ENCODE measurements around the gene SCMH1.

Gene SCMH1

DNA sequence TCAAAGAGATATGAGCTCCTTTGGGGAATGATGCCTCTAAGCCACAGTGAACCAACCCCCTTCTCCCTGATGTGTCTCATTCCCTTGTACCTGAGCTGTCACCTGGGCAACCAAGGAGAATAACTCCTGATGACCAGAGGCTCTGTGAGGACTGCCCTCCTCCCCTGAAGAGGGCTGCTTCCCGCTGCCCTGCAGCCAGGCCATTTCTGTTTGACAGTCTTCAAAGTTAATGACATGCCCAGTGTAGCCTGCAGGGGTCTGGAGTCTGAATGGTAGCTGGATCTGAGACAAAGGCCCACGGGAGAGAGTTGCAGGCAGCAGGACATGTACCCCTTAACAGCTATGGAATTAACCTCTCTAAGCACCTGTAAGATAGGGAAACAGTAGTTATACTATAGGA, 217.2 kb downstream of the SCMH1 start:
- no peak for DNase-seq (ENCODE audit: low spot score)

DNA sequence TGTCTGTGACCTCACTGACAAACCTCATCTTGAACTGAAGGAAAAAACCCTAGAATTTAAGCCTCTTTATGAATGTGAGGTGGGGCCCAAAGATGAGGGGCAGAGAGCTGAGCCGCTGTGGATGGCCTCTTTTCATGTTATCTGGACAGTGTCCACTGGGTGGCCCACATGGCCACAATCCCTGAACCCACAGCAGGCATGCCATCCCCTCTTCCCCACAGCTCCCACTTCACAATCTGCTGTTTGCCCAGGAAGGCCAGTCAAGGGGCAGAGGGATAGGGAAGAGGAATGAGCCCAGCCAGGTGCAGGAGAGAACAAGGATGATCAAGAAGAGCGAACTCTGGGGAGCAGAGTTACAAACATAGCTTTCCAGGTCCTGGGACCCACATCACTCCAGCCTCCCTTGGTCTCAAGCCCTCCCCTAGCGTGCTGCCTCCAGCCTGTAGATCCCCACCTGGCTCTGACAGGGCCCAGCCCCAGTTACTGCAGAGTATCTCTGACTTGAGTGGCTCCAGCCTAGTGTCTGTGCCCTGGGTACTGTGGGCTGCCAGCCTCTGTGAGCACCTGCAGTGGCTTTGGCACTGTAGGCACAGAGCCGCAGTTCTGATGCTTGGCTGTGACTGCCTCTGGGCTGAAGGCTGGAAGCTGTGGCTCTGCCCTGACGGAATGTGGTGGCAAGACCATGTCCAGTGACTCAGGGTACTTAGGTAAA, 218.7 kb downstream of the SCMH1 start:
- no peak for DNase-seq (ENCODE audit: low spot score)

DNA sequence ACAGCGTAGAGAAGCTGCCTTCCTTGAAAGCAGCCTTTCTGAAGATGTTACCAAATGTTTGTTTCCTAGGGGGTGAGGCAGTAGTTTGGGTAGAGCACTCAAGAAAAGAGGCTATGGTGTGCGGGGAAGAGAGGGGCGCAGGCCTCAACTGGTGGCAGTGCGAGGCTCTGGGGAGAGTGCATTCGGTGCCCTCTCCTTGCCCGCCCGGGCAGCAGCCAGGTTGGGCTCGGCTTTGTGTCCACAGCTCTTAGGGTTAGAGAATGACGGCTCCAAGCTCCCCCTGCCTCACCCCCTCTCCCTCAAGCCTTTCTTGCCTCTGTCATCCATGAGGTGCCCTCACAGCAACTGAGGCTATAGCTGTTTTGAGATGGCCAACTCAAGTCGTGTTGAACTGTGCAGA, 219.7 kb downstream of the SCMH1 start:
- DNase-seq (ENCODE audit: low spot score) = no peak

DNA sequence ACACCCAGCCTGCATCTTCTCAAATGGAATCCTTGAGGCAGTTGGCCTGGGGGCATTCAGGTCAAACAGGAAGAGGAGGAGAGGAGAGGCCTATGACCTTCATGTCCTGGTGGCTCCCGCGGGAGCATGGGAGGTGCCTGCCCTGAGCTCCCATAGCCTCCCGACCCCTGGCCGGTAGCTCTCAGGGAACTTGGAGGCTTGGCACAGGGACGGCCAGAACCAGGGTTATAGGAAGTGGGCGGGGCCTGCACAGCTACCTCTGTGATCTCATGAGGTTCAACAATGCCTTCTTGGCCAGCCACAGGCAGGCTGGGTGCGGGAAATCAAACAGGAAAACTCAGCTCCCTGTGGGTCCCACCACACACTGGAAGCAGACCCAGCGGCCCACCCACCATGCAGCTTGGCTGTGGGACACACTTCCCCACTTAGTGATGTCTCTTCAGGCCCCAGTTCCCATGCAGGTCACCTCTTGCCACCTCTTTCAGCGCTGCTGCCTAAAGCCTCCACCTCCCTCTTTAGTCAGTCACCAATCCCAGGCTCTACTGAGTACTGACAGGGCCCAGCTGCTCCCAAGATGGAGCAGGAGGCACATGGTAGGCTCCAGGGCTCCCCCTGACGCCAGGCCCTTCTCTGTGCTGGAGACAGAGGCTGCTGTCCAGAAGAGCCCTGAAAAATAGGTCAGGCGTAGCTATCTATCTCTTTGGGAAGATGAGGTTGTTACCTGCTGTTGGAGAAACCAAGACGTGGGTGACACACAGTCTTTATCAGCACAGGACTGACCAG, 220.4 kb downstream of the SCMH1 start, which contains the start of gene SLFNL1:
Gene SLFNL1 (minus strand): TSS at position 200 of the 783 bp plus-strand sequence. CDS start 1,065 bp downstream, outside the sequence.
- no peak for DNase-seq (ENCODE audit: low spot score)

DNA sequence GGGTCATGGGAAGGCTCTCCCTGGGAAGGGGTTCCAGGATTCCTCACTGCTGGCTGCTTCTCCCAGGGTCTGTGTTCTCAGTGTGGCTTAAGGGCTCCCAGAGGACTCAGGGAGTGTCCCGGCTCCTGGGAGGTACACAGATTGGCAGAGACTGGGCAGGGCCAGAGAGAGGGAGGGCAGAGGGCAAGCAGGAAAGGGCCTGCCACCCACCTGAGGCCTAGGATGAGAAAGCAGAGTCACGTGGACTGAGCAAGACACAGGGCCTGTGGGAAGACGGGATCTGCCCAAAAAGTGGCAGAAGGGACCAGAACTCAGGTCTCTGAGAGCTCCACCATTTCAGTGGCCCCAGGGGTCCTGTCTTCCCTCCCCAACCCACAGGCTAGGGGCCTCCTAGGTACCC, 221.5 kb downstream of the SCMH1 start:
- DNase-seq (ENCODE audit: low spot score) = no peak

DNA sequence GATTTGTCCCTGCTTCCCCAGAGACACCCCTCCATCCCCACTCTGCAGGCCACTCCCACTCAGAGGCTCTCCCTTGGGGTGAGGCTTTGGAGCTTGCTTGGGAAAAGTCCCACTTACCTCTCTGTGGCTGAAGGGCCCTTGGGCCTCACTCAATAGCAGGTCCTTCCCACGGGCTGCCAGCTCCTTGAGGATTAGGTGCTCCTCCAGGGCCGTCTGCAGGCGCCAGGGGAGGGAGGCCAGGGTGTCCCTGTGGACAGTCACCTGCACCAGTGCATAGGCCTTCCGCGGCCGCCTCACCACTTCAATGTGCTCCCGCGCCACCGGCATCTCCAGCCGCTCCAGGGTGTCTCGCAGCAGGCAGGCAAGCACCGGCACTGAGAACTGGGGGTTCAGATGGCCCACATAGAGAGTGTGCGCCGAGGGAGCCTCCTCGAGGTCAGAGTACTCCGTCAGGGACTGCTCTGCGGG, 222.0 kb downstream of the SCMH1 start:
- DNase-seq (ENCODE audit: low spot score) = no peak

DNA sequence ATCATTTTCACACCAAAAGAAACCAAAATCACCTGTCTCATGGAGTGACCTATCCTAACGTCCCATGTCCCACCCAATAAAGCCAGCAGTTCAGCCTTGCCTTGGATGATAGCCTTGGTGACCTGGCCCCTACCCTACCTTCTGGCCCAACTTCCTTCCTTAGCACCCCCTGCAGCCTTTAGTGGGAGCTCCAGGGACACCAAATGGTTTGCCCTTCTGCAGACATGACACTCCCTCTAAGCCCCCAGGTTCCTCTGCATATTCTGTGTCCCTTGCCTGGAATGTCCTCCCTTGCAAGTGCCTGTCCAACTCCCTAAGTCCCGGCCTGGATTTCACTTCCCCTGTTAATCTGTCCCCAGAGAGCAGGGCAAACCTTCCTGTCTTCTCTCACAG, 222.8 kb downstream of the SCMH1 start:
- DNase-seq (ENCODE audit: low spot score) = no peak

DNA sequence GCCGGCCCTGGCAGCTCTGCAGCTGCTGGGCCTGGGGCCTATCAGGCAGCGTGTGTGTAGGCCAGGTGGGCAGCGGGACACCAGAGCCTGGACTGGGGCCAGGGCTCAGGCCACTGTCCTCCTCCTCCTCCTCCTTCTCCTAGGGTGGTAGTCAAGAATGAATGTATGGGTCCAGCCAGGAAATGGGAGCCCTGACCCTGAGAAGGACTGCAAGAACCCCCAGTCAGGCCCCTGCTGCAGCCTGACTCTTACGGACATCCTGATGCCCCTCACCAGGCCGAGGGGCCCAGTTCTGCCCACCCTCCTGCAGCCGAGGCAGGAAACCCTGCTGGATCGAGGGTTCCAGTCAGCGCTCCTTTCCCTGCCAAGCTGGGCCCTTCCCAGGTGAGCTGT, 224.1 kb downstream of the SCMH1 start:
- DNase-seq (ENCODE audit: low spot score) = no peak

DNA sequence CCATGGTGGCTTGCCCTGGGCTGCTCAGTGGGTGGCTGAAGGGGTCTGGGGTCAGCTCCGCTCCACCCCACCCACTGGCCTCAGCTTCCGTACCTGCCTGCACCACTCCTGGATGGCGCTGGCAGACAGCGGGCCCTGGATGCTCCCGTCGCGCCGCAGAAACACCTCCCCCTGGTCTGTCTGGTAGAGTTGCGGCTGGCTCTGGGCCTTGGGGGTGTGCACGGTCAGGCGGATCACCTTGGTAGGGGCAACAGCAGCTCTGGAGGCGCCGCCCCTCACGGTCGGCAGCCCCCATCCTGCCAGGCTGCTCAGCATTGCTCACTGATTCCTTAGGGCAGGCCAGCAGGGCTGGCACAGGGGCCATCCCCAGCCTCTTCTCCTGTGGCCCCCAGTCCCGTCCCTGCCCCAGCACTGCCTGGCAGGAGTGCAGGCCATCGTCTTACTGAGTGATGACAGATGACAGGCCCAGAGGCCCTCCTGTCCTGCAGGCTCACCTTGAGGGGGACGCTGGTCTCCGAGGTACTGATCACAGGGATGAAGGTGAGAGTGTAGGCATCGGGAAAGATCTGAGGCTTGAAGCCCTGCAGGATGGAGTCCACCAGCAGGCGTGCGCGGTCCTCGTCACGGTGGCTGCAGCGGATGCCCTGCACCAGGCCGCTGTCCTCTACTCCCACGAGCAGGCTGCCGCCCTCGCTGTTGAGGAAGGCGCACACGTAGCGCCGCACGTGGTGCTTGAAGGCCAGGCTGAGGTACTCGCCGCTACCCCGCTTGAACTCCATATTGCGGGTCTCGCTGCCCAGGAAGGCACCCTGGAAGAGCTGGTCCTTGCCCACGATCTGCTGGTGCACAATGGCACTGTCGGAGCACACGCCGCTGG, 224.7 kb downstream of the SCMH1 start:
- DNase-seq (ENCODE audit: low spot score) = no peak

DNA sequence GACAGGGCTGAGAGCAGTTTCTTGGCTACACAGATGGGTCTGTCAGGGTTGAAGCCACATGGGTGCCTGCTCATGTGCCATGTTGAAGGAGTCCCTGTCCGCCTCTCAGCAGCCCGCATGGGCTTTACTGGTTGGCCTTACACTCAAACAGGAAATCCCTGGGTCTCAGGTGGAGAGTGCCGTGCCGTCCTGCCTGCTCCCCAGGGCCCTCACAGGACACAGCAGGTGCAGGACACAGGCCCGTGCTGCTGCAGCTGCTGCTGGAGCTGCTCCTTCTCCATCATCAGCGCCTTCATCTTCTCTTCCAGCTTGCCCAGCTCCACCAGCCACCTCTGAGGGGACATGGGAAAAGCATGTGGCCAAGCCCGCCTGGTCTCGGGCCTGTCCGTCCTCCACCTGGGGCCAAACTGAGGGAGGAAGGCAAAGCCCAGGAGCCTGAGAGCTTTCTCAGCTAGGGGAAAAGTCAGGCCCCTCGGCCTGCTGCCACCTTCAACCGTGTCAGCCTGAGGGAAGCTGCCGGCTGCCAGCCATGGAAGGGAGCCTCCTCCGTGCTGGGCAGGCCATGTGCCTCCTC, 226.1 kb downstream of the SCMH1 start:
- DNase-seq (ENCODE audit: low spot score) = no peak

DNA sequence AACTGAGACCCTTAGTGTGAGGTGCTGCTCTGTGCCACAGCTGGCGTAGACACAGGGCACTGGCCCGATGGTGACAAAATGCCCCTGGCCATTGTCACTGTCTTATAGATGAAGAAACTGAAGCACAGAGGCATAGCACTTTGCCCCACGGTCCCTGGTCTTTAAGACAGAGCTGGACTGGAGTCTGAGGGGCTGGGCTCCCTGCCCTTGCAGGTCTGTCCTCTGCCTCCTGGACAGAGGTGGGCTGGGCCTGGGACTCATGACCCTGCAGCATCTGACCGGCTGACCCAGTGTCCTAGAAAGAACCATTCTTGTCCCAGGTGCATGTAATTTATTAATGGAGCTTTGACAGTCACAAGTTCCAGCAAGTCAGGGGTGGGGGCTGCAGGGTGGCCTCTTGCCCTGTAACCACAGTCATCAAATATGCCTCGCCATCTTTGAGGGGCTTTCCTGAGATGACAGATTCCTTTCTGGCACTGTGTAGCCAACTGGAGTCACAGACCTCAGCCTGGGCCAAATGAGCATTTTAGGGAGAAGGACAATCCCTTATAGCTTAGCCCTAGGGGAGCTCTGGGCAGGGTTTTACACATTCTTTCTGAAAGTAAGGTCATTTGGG, 226.7 kb downstream of the SCMH1 start:
- no peak for DNase-seq (ENCODE audit: low spot score)

DNA sequence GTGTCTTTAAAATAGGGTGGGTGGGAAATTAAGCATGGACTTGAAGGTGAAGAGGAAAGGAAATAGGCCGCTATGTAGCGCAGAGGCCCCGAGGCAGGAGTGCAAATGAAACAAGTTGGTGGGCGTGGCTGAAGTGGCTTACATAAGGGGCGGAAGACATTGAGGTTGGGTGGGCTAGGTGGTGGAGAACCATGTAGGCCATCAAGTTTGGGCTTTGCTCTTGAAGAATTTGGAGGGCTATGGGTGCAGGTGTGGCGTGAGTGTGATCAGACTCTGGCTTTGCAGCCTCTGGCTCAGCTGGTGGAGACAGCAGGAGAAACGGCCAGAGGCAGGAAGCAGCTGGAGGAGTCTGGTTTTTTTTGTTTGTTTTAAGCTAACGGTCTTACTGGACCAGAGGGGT, 227.2 kb downstream of the SCMH1 start:
- DNase-seq (ENCODE audit: low spot score) = no peak

DNA sequence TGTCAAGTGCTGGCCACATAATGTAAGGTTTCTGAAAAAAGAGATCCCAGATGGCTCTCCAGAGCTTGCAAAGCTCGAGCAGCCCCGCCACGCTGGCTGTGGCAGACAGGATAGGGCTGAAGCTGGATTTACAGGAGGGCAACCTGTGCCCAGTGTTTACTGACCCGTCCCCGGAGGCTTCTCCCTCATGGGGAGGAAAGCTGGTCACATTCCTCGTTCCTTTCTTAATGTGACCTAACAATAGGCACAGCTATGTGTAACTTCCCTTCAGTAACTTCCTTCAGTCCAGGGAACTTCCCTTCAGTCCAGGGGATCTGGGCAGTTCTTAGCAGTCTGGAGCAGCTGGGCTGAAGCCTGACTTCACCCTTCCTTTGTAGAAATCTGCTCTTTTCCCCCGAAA, 228.3 kb downstream of the SCMH1 start:
- no peak for DNase-seq (ENCODE audit: low spot score)

DNA sequence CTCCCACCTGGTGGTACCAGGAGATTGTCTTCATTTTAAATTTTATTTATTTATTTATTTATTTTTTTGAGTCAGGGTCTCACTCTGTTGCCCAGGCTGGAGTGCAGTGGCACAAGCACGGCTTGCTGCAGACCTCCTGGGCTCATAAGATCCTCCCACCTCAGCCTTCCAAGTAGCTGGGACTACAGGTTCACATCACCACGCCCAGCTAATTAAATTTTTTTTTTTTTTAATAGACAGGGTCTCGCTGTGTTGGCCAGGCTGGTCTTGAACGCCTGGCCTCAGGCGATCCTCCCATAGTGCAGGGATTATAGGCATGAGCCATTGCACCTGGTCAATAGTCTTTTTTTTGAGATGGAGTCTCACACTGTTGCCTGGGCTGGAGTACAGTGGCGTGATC, 229.1 kb downstream of the SCMH1 start:
- DNase-seq (ENCODE audit: low spot score) = no peak

DNA sequence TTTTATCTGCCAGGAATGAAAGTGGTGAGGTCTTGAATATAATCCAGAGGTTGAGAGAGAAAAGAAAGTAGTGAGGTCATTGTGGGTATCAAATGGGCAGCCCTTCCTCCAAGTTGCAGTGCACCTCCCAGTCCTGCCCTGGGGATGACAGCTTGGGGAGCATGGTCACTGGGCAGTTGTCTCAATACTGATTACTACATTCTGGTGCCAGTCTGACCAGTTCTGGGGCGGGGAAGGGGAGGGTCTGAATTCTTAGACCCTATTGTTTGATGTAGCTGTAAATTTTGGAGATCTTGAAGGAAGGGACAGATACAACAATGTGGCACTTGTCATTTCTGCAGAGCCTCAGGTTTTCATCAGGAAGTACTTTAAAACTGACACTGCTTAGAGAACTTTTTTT, 231.8 kb downstream of the SCMH1 start:
- no peak for DNase-seq (ENCODE audit: low spot score)

DNA sequence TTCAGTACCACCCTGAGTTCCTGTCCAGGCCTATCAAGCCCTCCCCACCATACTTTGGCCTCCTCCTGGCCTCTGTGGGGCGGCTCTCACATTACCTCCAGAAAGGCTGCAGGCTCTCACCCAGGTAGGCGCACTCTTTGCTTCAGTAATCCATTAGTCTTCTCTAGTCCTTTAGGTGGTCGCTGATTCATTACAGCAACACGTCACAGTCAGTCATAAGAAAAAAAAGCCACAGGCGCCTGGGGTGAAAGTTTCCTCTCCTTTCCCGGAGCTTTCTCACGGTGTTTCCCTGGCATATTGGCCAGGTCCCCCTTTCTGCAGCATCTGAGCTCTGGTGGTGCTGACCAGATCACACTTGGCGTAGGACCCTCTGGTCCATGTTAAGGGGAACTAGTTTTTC, 232.6 kb downstream of the SCMH1 start:
- DNase-seq (ENCODE audit: low spot score) = no peak

DNA sequence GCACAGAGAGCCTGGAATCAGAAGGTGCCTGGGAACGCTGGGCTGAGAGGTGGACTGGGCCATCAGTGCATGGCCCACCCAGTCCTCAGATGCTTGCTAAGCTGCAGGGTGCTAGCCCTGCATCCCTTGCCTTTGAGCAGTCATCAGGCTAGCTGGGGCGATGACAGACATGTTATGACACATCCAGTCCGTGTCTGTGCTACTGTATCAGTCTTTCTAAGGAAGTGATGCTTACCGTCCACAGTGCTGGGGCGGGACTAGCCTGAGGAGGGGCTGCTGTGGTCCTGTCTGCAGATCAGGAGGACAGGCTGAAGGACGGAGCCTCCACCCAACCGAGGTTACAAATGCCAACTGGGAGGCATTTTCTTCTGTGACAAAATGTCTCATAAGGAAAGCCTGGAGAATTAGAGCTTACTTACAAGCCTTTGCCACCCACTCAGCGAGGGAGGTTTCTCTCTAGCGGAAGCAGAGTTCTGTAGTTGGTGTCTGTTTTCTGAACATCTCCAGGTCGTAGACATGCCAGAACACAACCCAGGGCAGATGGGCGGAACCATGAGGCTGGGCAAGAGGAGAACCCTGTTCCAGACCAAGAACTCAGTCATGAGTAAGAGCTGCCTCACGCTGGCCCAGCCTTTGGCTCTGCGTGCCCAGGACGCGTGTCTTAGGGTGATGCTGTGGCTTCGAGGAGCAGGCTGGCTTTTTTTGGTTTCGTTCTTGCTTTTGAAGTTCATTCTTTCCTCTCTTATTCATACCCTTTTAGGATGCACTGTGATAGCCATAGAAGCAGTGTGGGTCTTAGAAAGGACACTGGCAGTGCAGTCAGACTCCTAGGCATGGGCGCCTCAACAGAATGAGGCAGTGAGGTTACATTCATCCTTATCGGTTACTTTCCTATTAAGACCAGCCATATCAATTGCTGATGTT, 234.9 kb downstream of the SCMH1 start:
- DNase-seq (ENCODE audit: low spot score) = no peak

DNA sequence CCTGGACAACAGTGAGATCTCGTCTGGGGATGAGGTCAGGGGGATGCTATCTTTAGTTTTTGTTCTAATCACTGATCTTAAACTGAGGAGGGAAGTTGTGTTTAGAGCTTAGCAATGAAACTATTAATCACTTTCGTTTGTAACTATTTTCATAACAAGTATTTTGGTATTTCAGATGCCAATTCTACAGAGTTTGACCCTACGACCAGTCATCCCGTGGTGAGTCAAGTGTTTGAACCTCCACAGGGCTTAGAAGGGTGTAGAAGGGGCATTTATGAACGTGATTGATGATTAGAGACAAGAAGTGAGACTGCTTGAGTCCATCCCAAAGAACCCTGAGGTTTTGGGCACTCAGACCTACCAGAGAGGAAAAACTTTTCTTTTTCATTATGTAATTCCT, 236.2 kb downstream of the SCMH1 start:
- no peak for DNase-seq (ENCODE audit: low spot score)

DNA sequence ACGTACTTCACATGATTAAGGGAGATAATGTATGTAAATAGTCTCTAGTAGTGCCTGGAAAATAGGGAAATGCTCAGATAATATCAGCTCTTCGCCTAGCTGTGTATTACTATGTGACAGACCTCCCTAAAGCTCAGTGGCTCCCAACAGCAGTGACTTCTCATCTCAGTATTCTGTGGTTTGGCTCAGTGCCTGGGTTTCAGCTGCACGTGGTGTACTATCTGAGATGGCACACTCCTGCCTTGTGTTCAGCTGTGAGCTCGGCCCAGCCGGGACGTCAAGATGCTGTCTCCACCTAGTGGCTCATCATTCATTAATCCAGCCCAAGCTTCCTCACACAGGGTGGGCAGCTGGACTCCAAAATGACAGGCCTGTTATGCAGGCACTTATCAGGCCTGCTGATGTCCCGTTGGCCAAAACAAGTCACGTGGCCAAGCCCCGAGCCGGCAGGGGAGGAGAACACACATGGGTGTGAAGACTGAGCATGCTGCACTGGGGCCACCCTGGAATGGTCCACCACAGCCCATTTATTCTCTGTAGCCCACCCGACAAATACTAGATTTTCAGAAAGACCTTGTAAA, 238.4 kb downstream of the SCMH1 start:
- DNase-seq (ENCODE audit: low spot score) = peak; percentile 82

DNA sequence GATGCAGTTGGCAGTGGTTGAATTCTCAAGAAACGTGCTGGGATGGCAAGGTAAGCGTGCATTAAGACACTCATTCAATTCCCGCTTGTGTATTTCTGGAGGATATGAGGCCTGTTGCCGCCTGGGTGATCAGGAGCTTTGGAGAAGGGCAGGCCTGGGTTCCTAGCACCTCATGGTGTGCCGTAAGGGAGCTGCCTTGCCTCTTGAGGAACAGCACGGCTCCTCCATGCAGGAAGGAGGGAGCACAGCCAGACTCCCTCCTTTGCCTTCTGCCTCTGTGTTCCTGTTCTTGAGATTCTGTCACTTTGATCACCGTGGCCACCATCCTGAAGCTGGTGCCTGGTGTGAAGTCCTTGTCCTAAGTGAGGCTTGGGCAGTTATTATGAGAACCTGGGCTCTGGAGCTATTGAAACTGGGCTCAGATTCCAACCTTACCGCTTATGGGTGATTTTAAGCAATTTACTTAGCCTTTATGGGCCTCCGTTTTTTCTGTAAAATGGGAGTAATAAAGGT, 238.9 kb downstream of the SCMH1 start:
- no peak for DNase-seq (ENCODE audit: low spot score)
